GM12878 (cell line): ENCODE data around the gene UNK. TPM values are rescaled to one million over a fixed set of nuclear protein-coding genes. Genes with fewer than 3 reads are reported as not detected.

Source experiments
- ATAC-seq: fragments of 200-7000 bp; cut with Tn5 transposase; 3 replicates; pipeline ENCODE4 v1.9.1; 2020; ENCODE audit warnings: mild to moderate bottlenecking, moderate library complexity
- BruUV-seq: library from RNA; stranded (reverse); fragments of 400-500 nt; replicated peaks from 2 replicates; lab custom pipeline; 2021; lab: Mats Ljungman, UMichigan
- CTCF ChIA-PET: fragments of 300-600 bp; sonication (Branson Sonifier 250); formaldehyde crosslinking; extraction: SDS; loops from one replicate; lab custom pipeline; 2021; ENCODE audit warnings: inconsistent platforms; lab: Yijun Ruan, JAX
- POLR2A ChIA-PET: fragments of 350-600 bp; formaldehyde crosslinking; extraction: SDS; loops from one replicate; lab custom pipeline; 2021; ENCODE audit warnings: inconsistent platforms; lab: Charles Lee
- RAD21 ChIA-PET: fragments of 300-600 bp; sonication (Branson Sonifier 250); formaldehyde crosslinking; loops from one replicate; lab custom pipeline; 2023; ENCODE audit warnings: antibody characterized with exemption; ENCODE audit not compliant: unreplicated experiment; lab: Charles Lee
- SMC1A ChIA-PET: fragments of 300-600 bp; sonication (Branson Sonifier 250); formaldehyde crosslinking; loops from one replicate; lab custom pipeline; 2023; ENCODE audit not compliant: unreplicated experiment, uncharacterized antibody; lab: Charles Lee
- DNase-seq: peaks from one replicate; pipeline ENCODE4 v3.0.0-alpha.2; 2011; ENCODE audit warnings: low read depth, low spot score
- FAIRE-seq: peaks from 3 replicates; lab custom pipeline; 2011; peaks lifted over from hg19 to GRCh38; lab: Jason Lieb, UNC
- H2AFZ ChIP-seq: 2 replicates; pipeline ENCODE4 v1.6.0; 2011; ENCODE audit warnings: low read depth, low read length, control low read depth; ENCODE audit not compliant: control insufficient read depth
- H3K27ac ChIP-seq: 2 replicates; pipeline ENCODE4 v1.5.1; 2011; ENCODE audit warnings: control low read depth; ENCODE audit not compliant: control insufficient read depth, insufficient read depth
- H3K27me3 ChIP-seq, 2 experiments: replicated peaks in 1 of 2; 2 replicates each; pipeline versions ENCODE4 v1.6.0 to v1.6.1; 2011; ENCODE audit warnings: low read length in 1 of 2; ENCODE audit not compliant: control insufficient read depth in 2 of 2, insufficient read depth in 2 of 2
- H3K36me3 ChIP-seq, 2 experiments: 2 replicates each; pipeline ENCODE4 v1.5.1; 2011; ENCODE audit warnings: low read length in 1 of 2; ENCODE audit not compliant: control insufficient read depth in 2 of 2, insufficient read depth in 2 of 2
- H3K4me1 ChIP-seq: 2 replicates; pipeline ENCODE4 v1.6.1; 2011; ENCODE audit warnings: mild to moderate bottlenecking, low read length, moderate library complexity, mixed read lengths; ENCODE audit not compliant: control insufficient read depth, insufficient read depth
- H3K4me2 ChIP-seq: 2 replicates; pipeline ENCODE4 v1.6.0; 2011; ENCODE audit warnings: control low read depth; ENCODE audit not compliant: control insufficient read depth, insufficient read depth
- H3K4me3 ChIP-seq: fragments of 200-600 bp; sonication (generic); 2 replicates; pipeline ENCODE4 v1.5.1; 2016
- H3K79me2 ChIP-seq: 2 replicates; pipeline ENCODE4 v1.6.0; 2011; ENCODE audit warnings: low read length; ENCODE audit not compliant: control insufficient read depth, insufficient read depth
- H3K9ac ChIP-seq: 2 replicates; pipeline ENCODE4 v1.8.0; 2011; ENCODE audit warnings: low read length, control low read depth, mixed read lengths; ENCODE audit not compliant: control insufficient read depth, insufficient read depth
- H3K9me3 ChIP-seq: replicated peaks from 3 replicates; pipeline ENCODE4 v1.5.1; 2011; ENCODE audit warnings: mild to moderate bottlenecking, low read length; ENCODE audit not compliant: control insufficient read depth, insufficient read depth
- H4K20me1 ChIP-seq: 2 replicates; pipeline ENCODE4 v1.6.0; 2011; ENCODE audit not compliant: control insufficient read depth, insufficient read depth
- BHLHE40 ChIP-seq, 2 experiments: fragments of 450-650 bp in 1 of 2; IDR thresholded peaks; 2 replicates each; pipeline ENCODE4 v1.6.1; 2011 to 2017; ENCODE audit warnings: low read depth in 2 of 2, borderline replicate concordance in 1 of 2, improper control_type of control experiment in 1 of 2, low read length in 1 of 2, mild to moderate bottlenecking in 1 of 2
- CHD2 ChIP-seq: IDR thresholded peaks from 2 replicates; pipeline ENCODE4 v1.6.1; 2011; ENCODE audit warnings: low read depth, low read length, improper control_type of control experiment, borderline replicate concordance
- CTCF ChIP-seq, 3 experiments: IDR thresholded peaks in 2 of 3; conservative IDR thresholded peaks in 1 of 3; 2 replicates each; pipeline ENCODE4 v1.5.1; 2011; ENCODE audit warnings: low read depth in 3 of 3, low read length in 3 of 3, mild to moderate bottlenecking in 3 of 3, control low read depth in 2 of 3, moderate library complexity in 2 of 3, inconsistent platforms in 1 of 3, mixed read lengths in 1 of 3; ENCODE audit not compliant: control insufficient read depth in 2 of 3, insufficient read depth in 1 of 3; ENCODE audit errors: extremely low read depth in 1 of 3
- IKZF1 ChIP-seq: fragments of 450-650 bp; conservative IDR thresholded peaks from 2 replicates; pipeline ENCODE4 v1.6.1; 2017; ENCODE audit warnings: antibody characterized with exemption, mild to moderate bottlenecking
- RAD21 ChIP-seq: IDR thresholded peaks from 2 replicates; pipeline ENCODE4 v1.6.1; 2011; ENCODE audit warnings: mild to moderate bottlenecking, low read depth, low read length, moderate library complexity; ENCODE audit not compliant: insufficient read depth
- TBL1XR1 ChIP-seq: IDR thresholded peaks from 2 replicates; pipeline ENCODE4 v1.6.1; 2012; ENCODE audit warnings: low read depth, low read length, improper control_type of control experiment
- ZNF207 ChIP-seq: fragments of 450-650 bp; IDR thresholded peaks from 2 replicates; pipeline ENCODE4 v1.6.1; 2014; ENCODE audit warnings: antibody characterized with exemption, mild to moderate bottlenecking, borderline replicate concordance
- ZNF592 ChIP-seq: fragments of 450-650 bp; IDR thresholded peaks from 2 replicates; pipeline ENCODE4 v1.6.1; 2017; ENCODE audit warnings: mild to moderate bottlenecking, moderate library complexity
- ZNF687 ChIP-seq: fragments of 450-650 bp; IDR thresholded peaks from 2 replicates; pipeline ENCODE4 v1.6.1; 2017; ENCODE audit warnings: mild to moderate bottlenecking, moderate library complexity
- WGBS: methylation state at CpG from one replicate; pipeline ENCODE4 v1.1.6; 2016; ENCODE audit warnings: low lambda C conversion rate; ENCODE audit not compliant: insufficient replicate concordance, insufficient coverage; ENCODE audit errors: missing lambda C conversion rate; 5-methylcytosine and 5-hydroxymethylcytosine counted together
- in situ Hi-C: fragments of 300-500 bp; cut with MboI; formaldehyde crosslinking; loops from 9 replicates; pipeline ENCODE4 v1.14.3; 2018; ENCODE audit warnings: mixed read lengths
- intact Hi-C: fragments of 100-400 bp; cut with micrococcal nuclease; formaldehyde crosslinking; loops from one replicate; pipeline ENCODE4 v1.14.2; 2022; ENCODE audit not compliant: unreplicated experiment
- polyA plus RNA-seq, 11 experiments: library from polyadenylated mRNA; depleted of rRNA in 4 of 11; unstranded in 6 of 11; stranded (reverse) in 5 of 11; fragments of >200 nt; fragmentation: Nextera tagmentation in 4 of 11; fragmentation: Illumina TruSeq in 1 of 11; extraction: Ambion mirVana in 4 of 11; extraction: Trizol in 1 of 11; gene quantifications; 1 replicate in 1 of 11; 2 replicates in 10 of 11; pipeline versions ENCODE4 v1.2.1 to v1.2.3, GENCODE V29; 2011 to 2016; ENCODE audit warnings: inconsistent platforms in 2 of 11, missing spikeins in 2 of 11, low read depth in 1 of 11
- total RNA-seq, 4 experiments: library from RNA; depleted of rRNA in 3 of 4; stranded (reverse); fragments of >200 nt in 3 of 4; fragmentation: Illumina TruSeq in 1 of 4; extraction: Trizol in 1 of 4; gene quantifications; 2 replicates each; pipeline versions ENCODE4 v1.2.1 to v1.2.3, GENCODE V29; 2013 to 2021

Gene UNK
- total and polyA plus RNA-seq, 10 of the 15 experiments (the other 5 are each of a cell fraction or from before 2014, with no cell fraction given), result 8.9 to 34.5 (median 27.3) TPM

- RAD21 ChIA-PET, result interaction anchor here (0.6 to 2.5 kb wide), 31 partner anchors 8 to 665 kb away, joined by 3 to 32 read pairs (median 4); partner anchors contain the start of genes GALK1, SMIM5, TRIM47 and TRIM65
- Histone ChIP-seq H3K27ac (no peak overlapping the region), H3K36me3 (no peaks in the 10 kb centered on the region)
- TF ChIP-seq CHD2 (0 out of 2 replicates have a peak, but pooled peaks have one; percentile 47), ZNF687 (peak; percentile 93), TBL1XR1 (no peak), CTCF (IDR thresholded peaks at IDR 0.05 in 2 of 3, conservative IDR thresholded peaks at IDR 0.05 in 1 of 3; ENCODE audit: control insufficient read depth in 2 of 3, extremely low read depth in 1 of 3, insufficient read depth in 1 of 3, low read depth in 3 of 3, low read length in 3 of 3) (peak; percentile 60 to 80 (median 69); a peak in 5 of 6 replicates), BHLHE40 (IDR thresholded peaks at IDR 0.05; ENCODE audit: borderline replicate concordance in 1 of 2, low read depth in 2 of 2, low read length in 1 of 2) (peak; percentile 89 to 96), ZNF592 (peak; percentile 91; the same call in 1 of the 2 replicates), IKZF1 (peak; percentile 93), ZNF207 (peak; percentile 28; the same call in 1 of the 2 replicates), RAD21 (peak; percentile 30; the same call in 1 of the 2 replicates)
Observed at GRCh38 chr17:75753514-75754377, 30.9 kb upstream of the UNK start.

More at GRCh38 chr17:75753514-75754377, 30.9 kb upstream of the UNK start:
- ChIA-PET SMC1A (interaction anchor here (0.6 to 1.8 kb wide), 23 partner anchors 9 to 162 kb away, joined by 3 to 10 read pairs (median 4); partner anchors contain the start of genes GALK1, SMIM5, TRIM65 and UNC13D), POLR2A (interaction anchor here (0.5 to 2.1 kb wide), 15 partner anchors 9 to 229 kb away, joined by 3 to 13 read pairs (median 4); partner anchors contain the start of genes GALK1, RECQL5, SAP30BP and WBP2), CTCF (interaction anchor here (0.5 to 10.6 kb wide), 55 partner anchors 9 to 1420 kb away, joined by 3 to 164 read pairs (median 5); partner anchors contain the start of genes GALK1, ITGB4, SMIM5 and TRIM47)
- in situ Hi-C loops, result no loop called here
- WGBS, result 5% methylated on average over 64 of the region's 76 CpGs
- peak overlapping the region; percentile 15; the same call in 1 of the 2 replicates for H3K9ac ChIP-seq
- H3K79me2 ChIP-seq, result no peaks in the 10 kb centered on the region
- no peak for FAIRE-seq
- peak overlapping the region; percentile 87 for H2AFZ ChIP-seq
- peak overlapping the region; percentile 73 for H3K4me2 ChIP-seq
- H3K4me1 ChIP-seq, result peaks cover 10% of the 10 kb centered on the region
- peak; percentile 89 for ATAC-seq
- H3K4me3 ChIP-seq, result peak overlapping the region; percentile 49; the same call in 1 of the 2 replicates
- no peaks in the 10 kb centered on the region for H3K9me3 ChIP-seq
- no TSS peak for BruUV-seq
- H4K20me1 ChIP-seq, result no peaks in the 10 kb centered on the region; the same call in 1 of the 2 replicates
- H3K27me3 ChIP-seq, result no peaks in the 10 kb centered on the region
- DNase-seq, result no peak
- intact Hi-C loops, result loop anchor here (5.0 kb wide), 1 partner anchor 326 kb away; no protein-coding TSS in a partner anchor
